ENCODE measurements around the gene FBXL2.

FBXL2 gene

GRCh38 chr3:33430571-33430970 is 153.3 kb downstream of the FBXL2 start:
- DNase-seq: no peak

DNA sequence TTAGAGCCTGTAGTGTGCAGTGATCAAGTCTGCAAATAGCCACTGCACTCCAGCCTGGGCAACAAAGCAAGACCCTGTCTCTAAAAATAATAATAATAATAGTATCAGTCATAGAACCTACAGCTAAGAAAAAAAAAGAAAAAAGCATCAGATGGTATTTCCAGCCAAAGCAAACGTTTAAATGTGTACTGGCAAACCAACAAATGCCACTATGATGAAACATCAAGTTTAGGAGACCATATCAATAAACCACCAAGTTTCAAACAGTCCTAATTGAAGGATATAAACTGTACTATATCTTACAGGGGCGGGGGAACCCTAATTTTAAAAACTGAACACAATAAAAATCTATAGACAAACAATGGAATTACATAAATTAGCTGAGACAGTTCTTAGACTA is 156.6 kb downstream of the FBXL2 start:
- no peak for DNase-seq
